PC-9 (cell line): Measurements from ENCODE around the gene ACTR3C.
"Not testable (repeated sequence)": the region's sequence is repeated elsewhere in the genome, so short reads cannot be mapped to it uniquely, and the experiment has no call there.

Experiments
- EZH2 ChIP-seq: fragments of 200-600 bp; sonication (generic); IDR thresholded peaks from 2 replicates; pipeline ENCODE4 v1.8.0; 2017; ENCODE audit warnings: antibody characterized with exemption, low read depth
- TF ChIP-seq, protein P1 (sequence below): fragments of 200-600 bp; sonication (generic); conservative IDR thresholded peaks from 2 replicates; pipeline ENCODE4 v1.6.1; 2017; ENCODE audit warnings: mixed run types, antibody characterized with exemption, mild to moderate bottlenecking, moderate library complexity

DNA sequence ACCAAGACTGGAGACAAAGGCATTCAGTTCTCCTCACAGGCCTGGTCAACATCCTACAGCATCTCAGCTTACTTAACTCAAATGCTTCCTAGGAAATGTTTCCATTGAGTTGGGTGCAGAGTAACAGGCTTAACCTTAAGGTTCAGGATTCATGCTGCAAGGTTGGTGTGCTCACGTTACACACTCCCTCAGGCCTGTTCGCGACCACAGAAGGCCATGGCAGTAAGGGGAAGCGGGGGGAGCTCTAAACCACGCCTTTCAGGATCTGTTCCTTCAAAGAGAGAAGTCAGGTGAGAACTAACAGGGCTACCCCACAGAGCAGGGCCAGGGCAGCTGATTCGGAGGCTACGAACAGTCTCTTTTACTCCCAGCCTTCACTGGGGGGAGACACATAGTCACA lies 35.5 kb downstream of the ACTR3C start:
- TF ChIP-seq, protein P1, sequence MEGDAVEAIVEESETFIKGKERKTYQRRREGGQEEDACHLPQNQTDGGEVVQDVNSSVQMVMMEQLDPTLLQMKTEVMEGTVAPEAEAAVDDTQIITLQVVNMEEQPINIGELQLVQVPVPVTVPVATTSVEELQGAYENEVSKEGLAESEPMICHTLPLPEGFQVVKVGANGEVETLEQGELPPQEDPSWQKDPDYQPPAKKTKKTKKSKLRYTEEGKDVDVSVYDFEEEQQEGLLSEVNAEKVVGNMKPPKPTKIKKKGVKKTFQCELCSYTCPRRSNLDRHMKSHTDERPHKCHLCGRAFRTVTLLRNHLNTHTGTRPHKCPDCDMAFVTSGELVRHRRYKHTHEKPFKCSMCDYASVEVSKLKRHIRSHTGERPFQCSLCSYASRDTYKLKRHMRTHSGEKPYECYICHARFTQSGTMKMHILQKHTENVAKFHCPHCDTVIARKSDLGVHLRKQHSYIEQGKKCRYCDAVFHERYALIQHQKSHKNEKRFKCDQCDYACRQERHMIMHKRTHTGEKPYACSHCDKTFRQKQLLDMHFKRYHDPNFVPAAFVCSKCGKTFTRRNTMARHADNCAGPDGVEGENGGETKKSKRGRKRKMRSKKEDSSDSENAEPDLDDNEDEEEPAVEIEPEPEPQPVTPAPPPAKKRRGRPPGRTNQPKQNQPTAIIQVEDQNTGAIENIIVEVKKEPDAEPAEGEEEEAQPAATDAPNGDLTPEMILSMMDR = not testable (repeated sequence)
- not testable (repeated sequence) for TF ChIP-seq EZH2
